IPS-18c (cell line): ENCODE results near the gene C1orf35.

Experiments used
- H3K4me3 ChIP-seq: 2 replicates; pipeline ENCODE4 v1.7.0; 2013; ENCODE audit warnings: low read depth, mild to moderate bottlenecking, low read length, moderate library complexity; ENCODE audit not compliant: insufficient read depth
- H3K9me3 ChIP-seq: one replicate; pipeline ENCODE4 v1.6.1; 2013; ENCODE audit warnings: mild to moderate bottlenecking, low read length, moderate library complexity; ENCODE audit not compliant: control insufficient read depth, insufficient read depth

C1orf35 gene

DNA sequence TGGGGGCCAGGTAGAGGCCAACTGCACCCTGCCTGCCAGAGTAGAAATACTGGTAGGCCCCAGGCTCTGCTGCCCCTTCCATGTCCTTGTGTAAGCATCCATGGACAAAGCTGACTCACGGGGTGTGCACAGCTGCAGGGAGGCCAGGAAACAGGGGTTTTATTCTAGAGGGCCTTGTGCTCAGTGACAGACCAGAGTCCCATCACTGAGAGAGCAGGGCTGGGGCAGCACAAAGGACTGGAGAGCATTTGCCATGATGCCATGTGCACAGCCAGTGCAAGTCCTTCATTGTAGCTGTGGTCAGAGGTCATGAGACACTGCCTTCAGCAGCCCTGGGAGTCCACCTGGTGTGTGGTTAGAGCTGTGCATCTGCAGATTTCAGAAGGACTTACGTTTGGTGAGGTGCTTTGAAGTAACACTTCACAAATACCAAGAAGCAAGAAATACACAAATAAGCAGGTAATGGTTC lies 12.5 kb downstream of the C1orf35 start:
- no peak overlapping the region for H3K4me3 ChIP-seq

DNA sequence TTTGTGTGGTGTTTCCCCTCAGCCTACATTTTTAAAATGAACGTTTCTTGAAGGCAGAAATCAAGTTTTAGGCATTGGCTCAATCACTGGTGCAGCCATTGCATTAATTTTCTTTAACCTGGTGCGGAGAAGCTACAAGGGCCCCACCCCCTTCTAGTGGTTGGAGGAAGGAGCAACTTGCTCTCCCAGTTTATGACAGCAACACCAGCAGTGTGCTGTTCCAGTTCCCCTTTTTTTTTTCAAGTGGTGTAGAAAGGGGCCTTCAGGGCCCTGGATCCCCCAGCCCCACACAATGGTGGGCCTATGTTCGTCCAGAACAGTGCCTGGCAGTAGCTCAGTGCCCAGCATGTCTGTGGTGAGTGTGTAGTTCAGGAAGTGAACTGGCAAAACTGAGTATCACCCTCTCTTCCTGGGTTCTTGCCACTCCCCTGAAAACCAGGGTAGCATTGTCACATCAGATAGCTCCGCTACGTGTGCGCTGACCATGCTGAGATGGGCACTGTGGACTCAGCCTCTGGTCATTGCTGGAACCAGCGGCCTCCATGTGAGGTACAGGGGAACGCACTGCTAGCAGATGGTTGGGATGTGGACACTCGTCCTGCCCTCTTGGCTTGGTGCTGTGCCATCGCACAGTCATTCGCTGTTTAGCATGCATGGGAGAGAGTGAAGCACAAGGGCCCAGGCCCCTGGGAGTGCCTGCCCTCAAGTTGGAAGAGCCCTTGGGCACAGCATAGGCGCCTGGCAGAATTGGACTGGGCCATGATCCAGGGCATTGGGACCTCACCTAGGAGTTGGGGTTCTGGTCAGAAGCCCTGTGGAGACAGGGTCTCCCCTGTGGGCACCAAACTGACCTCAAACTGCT lies 13.4 kb downstream of the C1orf35 start:
- no peaks in the 10 kb centered on the region for H3K9me3 ChIP-seq
- H3K4me3 ChIP-seq = no peak overlapping the region

More for the DNA sequence above, 12.5 kb downstream of the C1orf35 start:
- no peaks in the 10 kb centered on the region for H3K9me3 ChIP-seq

DNA sequence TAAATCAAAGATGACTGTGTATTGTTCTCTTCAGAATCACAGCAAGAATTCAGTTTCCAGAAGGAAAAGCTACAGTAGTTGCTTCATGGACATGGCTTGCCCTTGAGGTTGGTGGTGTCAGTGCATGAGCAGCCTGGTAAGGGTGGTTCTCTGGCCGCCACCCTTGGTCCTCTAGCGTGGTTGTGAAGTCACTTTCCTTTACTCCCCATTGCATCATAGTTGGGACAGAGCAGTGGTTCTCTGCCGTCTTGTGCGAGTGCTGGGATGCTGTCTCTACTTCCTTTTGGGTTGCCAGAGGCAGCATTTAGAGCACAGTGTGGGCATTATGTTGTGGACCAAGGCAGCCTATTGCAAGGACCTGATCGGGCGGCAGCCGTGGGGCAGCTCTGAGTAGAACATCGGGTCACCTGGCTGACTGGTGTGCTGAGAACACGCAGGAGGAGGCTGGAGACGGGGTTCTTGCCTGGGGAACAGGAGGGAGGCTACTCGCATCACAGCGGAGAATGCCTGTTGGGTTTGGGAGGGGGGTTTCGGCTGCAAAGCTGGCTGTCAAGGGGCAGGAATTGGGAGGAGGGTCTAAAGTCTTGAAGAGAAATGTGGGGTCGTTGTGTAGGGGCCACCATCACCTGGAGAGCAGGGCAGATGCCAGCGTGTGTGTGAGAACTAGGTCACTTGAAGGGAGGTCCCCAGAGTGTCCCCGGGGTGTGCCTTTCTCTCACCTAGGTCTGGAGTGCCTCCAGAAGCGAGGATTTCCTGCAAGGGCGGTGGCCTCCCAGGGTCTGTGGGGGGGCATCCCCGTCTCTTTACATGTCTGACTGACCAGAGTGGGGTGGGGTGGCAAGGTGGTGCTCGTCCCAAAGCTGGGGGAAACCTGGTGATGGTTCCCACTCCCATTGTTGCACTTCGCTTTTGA lies 14.3 kb downstream of the C1orf35 start:
- Histone ChIP-seq H3K9me3 (no peaks in the 10 kb centered on the region), H3K4me3 (no peak overlapping the region)

GRCh38 chr1:228087771-228088251 lies 15.3 kb downstream of the C1orf35 start:
- Histone ChIP-seq H3K9me3 (no peaks in the 10 kb centered on the region), H3K4me3 (no peak overlapping the region)

GRCh38 chr1:228085287-228085951 lies 17.7 kb downstream of the C1orf35 start:
- Histone ChIP-seq H3K4me3 (no peak overlapping the region), H3K9me3 (no peaks in the 10 kb centered on the region)

GRCh38 chr1:228084797-228085196 lies 18.3 kb downstream of the C1orf35 start:
- no peaks in the 10 kb centered on the region for H3K9me3 ChIP-seq
- H3K4me3 ChIP-seq = no peak overlapping the region

DNA sequence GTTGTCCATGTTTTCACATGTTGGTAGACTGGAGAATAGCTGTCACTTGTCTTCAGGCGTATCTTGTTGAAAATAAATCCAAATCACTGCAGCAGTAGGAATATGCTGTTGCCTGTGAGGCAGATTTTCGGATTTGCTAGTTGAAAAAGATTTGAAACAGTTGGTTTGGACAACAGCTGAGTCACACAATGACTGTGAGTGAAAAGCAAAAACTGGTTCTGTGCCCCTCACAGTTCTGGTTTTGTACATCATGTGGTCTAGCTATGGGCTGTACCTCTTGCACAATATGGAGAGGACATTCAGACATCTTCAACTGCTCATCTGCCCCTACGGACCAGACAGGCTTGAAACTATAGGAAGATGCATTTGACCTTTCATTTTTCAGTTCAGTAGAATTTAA lies 18.8 kb downstream of the C1orf35 start:
- Histone ChIP-seq H3K9me3 (no peaks in the 10 kb centered on the region), H3K4me3 (peak overlapping the region; percentile 95)

- peak overlapping the region; percentile 95 for H3K4me3 ChIP-seq
- H3K9me3 ChIP-seq = no peaks in the 10 kb centered on the region
Measured at GRCh38 chr1:228083871-228084278, 19.2 kb downstream of the C1orf35 start.

GRCh38 chr1:228082918-228083870 lies 19.9 kb downstream of the C1orf35 start:
- no peaks in the 10 kb centered on the region for H3K9me3 ChIP-seq
- peak overlapping the region; percentile 95 for H3K4me3 ChIP-seq

DNA sequence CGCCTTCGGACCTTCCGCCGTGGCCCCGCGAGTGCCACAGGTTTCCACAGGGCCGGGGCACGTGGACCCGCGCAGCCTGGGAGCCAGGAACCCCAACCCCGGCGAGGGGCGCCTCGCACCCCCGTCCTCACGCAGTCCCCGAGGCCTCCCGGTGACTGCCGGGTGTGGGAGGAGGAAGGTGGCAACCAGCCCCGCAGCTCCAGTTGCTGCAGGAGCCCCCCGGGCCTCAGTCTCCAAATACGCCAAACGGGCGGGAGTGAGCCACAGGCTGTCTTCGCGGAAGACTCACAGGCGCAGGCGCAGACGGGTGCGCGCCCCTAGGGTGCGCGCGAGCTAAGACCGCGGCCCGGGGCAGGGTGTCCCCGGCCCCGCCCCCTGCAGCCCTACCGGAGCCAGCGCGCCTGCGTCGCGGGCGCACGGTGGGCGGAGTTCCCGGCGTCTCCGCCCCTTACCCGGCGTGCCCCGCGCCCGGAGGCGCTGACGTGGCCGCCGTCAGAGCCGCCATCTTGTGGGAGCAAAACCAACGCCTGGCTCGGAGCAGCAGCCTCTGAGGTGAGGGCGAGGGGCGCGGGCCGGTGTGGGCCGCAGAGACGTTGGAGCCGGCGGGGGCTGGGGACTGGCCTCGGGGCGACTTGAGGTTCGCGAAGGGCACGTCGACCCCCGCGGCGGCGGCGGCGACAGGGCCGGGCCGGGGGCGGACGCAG lies 20.8 kb downstream of the C1orf35 start, which contains the start of gene ARF1:
ARF1 (plus strand) TSS at position 495 of the 704 bp plus-strand sequence. CDS start 14,407 bp downstream, outside the sequence.
- Histone ChIP-seq H3K4me3 (peak within 1 kb of the TSS; percentile 95), H3K9me3 (no peaks in the 10 kb centered on the region)

DNA sequence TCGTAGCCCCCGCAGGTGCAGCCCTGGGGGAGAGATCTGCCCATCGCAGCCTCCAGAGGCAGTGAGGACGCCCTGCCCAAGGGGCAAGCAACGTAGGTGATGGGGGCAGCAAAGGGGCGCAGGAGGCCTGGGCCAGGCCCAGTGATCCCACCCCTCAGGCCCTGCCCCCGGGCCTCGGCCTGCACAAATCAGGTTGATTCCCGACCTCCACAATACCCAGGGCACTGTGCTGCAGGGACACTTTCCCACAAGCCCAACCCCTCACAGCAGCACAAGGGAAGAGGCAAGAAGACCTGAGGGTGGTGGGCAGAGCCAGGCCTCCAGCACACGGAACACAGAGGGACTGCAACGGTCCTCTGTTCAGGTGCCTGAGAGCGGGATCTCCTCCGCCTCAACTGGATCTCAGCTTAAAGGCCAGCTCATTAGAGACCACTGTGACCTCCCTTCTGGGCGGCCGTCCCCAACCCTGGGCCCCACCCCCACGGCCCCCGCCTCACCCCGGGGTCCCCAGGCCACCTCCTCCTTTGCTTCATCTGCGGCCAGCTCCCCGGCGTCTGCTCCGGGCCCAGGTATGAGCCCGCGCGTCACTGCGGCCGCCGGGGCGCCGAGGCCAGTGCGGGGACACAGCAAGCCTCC lies 21.4 kb downstream of the C1orf35 start:
- H3K9me3 ChIP-seq = no peaks in the 10 kb centered on the region
- peak overlapping the region; percentile 95 for H3K4me3 ChIP-seq

GRCh38 chr1:228081144-228081543 lies 22.0 kb downstream of the C1orf35 start:
- H3K9me3 ChIP-seq = no peaks in the 10 kb centered on the region
- peak overlapping the region; percentile 95 for H3K4me3 ChIP-seq

DNA sequence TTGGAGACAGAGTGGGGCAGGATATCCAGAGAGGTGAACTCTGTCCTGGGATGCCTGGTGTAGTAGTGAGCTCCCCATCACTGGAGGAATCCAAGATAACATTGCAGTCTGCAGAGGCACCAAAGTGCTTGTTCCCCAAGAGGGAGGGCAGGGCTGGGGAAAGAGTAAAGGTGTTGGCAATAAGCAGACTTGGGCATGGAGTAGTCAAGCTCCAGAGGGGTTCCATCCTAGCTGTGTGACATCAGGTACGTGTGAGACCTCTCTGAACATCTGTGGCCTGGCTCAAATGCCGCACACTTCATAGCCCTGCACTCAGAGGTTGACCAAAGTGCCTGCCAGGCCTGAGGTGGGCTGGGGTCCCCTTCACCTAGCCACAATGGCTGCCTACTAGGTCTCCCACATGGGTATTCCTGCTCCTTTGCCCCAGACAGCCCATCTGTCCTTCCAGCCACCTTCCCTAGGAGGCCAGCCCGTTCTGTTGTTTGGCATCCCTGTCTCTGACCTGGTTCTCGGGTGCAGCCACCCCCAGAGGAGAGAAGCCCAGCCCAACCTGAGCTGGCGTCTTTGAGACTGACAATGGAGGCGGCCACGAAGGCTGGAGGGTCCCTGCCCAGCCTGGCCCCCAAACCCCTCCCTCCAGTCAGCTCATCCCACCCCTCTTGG lies 23.4 kb downstream of the C1orf35 start:
- H3K9me3 ChIP-seq = no peaks in the 10 kb centered on the region
- no peak overlapping the region for H3K4me3 ChIP-seq

- no peak overlapping the region; the same call in 1 of the 2 replicates for H3K4me3 ChIP-seq
- no peaks in the 10 kb centered on the region for H3K9me3 ChIP-seq
Measured at GRCh38 chr1:228079013-228079412, 24.1 kb downstream of the C1orf35 start.
